ENCODE results near the gene LAMA3. TPM values are rescaled to one million over a fixed set of nuclear protein-coding genes. Genes with fewer than 3 reads are reported as not detected.
"Not testable (repeated sequence)": the region's sequence is repeated elsewhere in the genome, so short reads cannot be mapped to it uniquely, and the experiment has no call there.

The LAMA3 gene
- total RNA-seq, 1 donor from 2014 or later: 25.5 TPM

GRCh38 chr18:23727707-23728493 lies 38.6 kb downstream of the LAMA3 start:
- DNase-seq (ENCODE audit: low spot score): no peak

- no peak for DNase-seq (ENCODE audit: low spot score)
These were observed 41.6 kb downstream of the LAMA3 start for GRCh38 chr18:23730857-23731256.

- no peak for DNase-seq (ENCODE audit: low spot score)
These were observed 42.6 kb downstream of the LAMA3 start for GRCh38 chr18:23731861-23732260.

GRCh38 chr18:23732439-23732838 lies 43.2 kb downstream of the LAMA3 start:
- DNase-seq (ENCODE audit: low spot score): no peak

GRCh38 chr18:23733265-23733664 lies 44.0 kb downstream of the LAMA3 start:
- not testable (repeated sequence) for DNase-seq (ENCODE audit: low spot score)

GRCh38 chr18:23733895-23734294 lies 44.6 kb downstream of the LAMA3 start:
- DNase-seq (ENCODE audit: low spot score): no peak

GRCh38 chr18:23735021-23735464 lies 45.8 kb downstream of the LAMA3 start:
- no peak for DNase-seq (ENCODE audit: low spot score)

GRCh38 chr18:23737578-23737977 lies 48.3 kb downstream of the LAMA3 start:
- DNase-seq (ENCODE audit: low spot score): no peak

GRCh38 chr18:23738151-23738550 lies 48.9 kb downstream of the LAMA3 start:
- no peak for DNase-seq (ENCODE audit: low spot score)

GRCh38 chr18:23738575-23738974 lies 49.3 kb downstream of the LAMA3 start:
- no peak for DNase-seq (ENCODE audit: low spot score)

GRCh38 chr18:23740105-23740830 lies 51.0 kb downstream of the LAMA3 start:
- no peak for DNase-seq (ENCODE audit: low spot score)

GRCh38 chr18:23741967-23742366 lies 52.7 kb downstream of the LAMA3 start:
- not testable (repeated sequence) for DNase-seq (ENCODE audit: low spot score)

- no peak for DNase-seq (ENCODE audit: low spot score)
These were observed 54.6 kb downstream of the LAMA3 start for GRCh38 chr18:23743733-23744333.

GRCh38 chr18:23745366-23745765 lies 56.1 kb downstream of the LAMA3 start:
- no peak for DNase-seq (ENCODE audit: low spot score)

GRCh38 chr18:23746851-23747250 lies 57.6 kb downstream of the LAMA3 start:
- DNase-seq (ENCODE audit: low spot score): no peak

- no peak for DNase-seq (ENCODE audit: low spot score)
These were observed 63.1 kb downstream of the LAMA3 start for GRCh38 chr18:23752363-23752762.

- DNase-seq (ENCODE audit: low spot score): peak; percentile 22
These were observed 63.5 kb downstream of the LAMA3 start for GRCh38 chr18:23752796-23753195.

GRCh38 chr18:23756590-23757436 lies 67.6 kb downstream of the LAMA3 start:
- DNase-seq (ENCODE audit: low spot score): no peak

- DNase-seq (ENCODE audit: low spot score): no peak
These were observed 68.1 kb downstream of the LAMA3 start for GRCh38 chr18:23757437-23757733.

GRCh38 chr18:23758281-23758680 lies 69.0 kb downstream of the LAMA3 start:
- no peak for DNase-seq (ENCODE audit: low spot score)

GRCh38 chr18:23761941-23762340 lies 72.7 kb downstream of the LAMA3 start:
- no peak for DNase-seq (ENCODE audit: low spot score)

GRCh38 chr18:23763343-23763742 lies 74.1 kb downstream of the LAMA3 start:
- no peak for DNase-seq (ENCODE audit: low spot score)
